ENCODE results near the gene B3GALT4. TPM values are rescaled to one million over a fixed set of nuclear protein-coding genes. Genes with fewer than 3 reads are reported as not detected.

B3GALT4 gene
- total RNA-seq, 1 experiment from 2014 or later: 1.9 TPM

- Histone ChIP-seq H4K20me1 (ENCODE audit: insufficient read depth) (peaks cover 19% of the 10 kb centered on the region), H2AFZ (ENCODE audit: low read depth, low read length, poor library complexity, severe bottlenecking) (peak overlapping the region; percentile 85), H3K9me2 (ENCODE audit: insufficient read depth) (no peaks in the 10 kb centered on the region), H3K9ac (ENCODE audit: low read length) (peak overlapping the region; percentile 98), H3K79me2 (ENCODE audit: insufficient read depth, low read length) (peaks cover 61% of the 10 kb centered on the region), H3K4me3 (replicated peaks in 1 of 2; ENCODE audit: low read depth in 1 of 2, low read length in 2 of 2) (peak overlapping the region; percentile 75 to 99), H3K27me3 (ENCODE audit: insufficient read depth, low read length) (no peaks in the 10 kb centered on the region), H3K4me2 (ENCODE audit: low read length) (peak overlapping the region; percentile 86), H3K4me1 (ENCODE audit: control insufficient read depth in 1 of 2, insufficient read depth in 2 of 2, low read length in 2 of 2) (peaks cover 26 to 41% of the 10 kb centered on the region in 2 experiments), H3K36me3 (ENCODE audit: control insufficient read depth in 1 of 2, insufficient read depth in 2 of 2, low read length in 2 of 2) (peaks cover 32 to 64% of the 10 kb centered on the region in 2 experiments), H3K9me3 (ENCODE audit: control insufficient read depth in 1 of 2, insufficient read depth in 1 of 2, low read depth in 1 of 2, low read length in 2 of 2) (no peaks in the 10 kb centered on the region), H3K27ac (ENCODE audit: low read depth, low read length) (peak overlapping the region; percentile 82)
- ChIA-PET RAD21 (ENCODE audit: low non-redundant PET in 1 of 2, low total read pairs in 2 of 2, uncharacterized antibody in 2 of 2, unreplicated experiment in 2 of 2) (no interaction called here), CTCF (interaction anchor here (0.8 to 1.3 kb wide), 4 partner anchors 10 to 23 kb away, joined by 3 to 5 read pairs (median 4); no protein-coding TSS in a partner anchor), POLR2A (interaction anchor here (0.7 to 2.2 kb wide), 11 partner anchors 11 to 301 kb away, joined by 3 to 24 read pairs (median 5); partner anchors contain the start of genes PFDN6, RGL2, RXRB and SLC39A7)
- ATAC-seq: peak; percentile 39
- TF ChIP-seq CBX3 (IDR thresholded peaks at IDR 0.05; ENCODE audit: low read depth) (no peak), SRF (IDR thresholded peaks at IDR 0.05; ENCODE audit: low read depth) (no peak), POLR2A (IDR thresholded peaks at IDR 0.05; ENCODE audit: borderline replicate concordance, extremely low read depth, insufficient read depth, insufficient read length) (no peak), ZFX (IDR thresholded peaks at IDR 0.05) (no peak), YY1 (IDR thresholded peaks at IDR 0.05; ENCODE audit: extremely low read depth, insufficient replicate concordance, low read depth, low read length) (no peak)
- no peak for DNase-seq (ENCODE audit: low read depth, low spot score)
- no TSS peak for BruUV-seq (replicated peaks)
- intact Hi-C loops (cut with micrococcal nuclease): no loop called here
Observed at GRCh38 chr6:33271117-33271467, 5.8 kb upstream of the B3GALT4 start.

- CTCF ChIA-PET: interaction anchor here (0.8 to 1.3 kb wide), 4 partner anchors 11 to 24 kb away, joined by 3 to 5 read pairs (median 4); no protein-coding TSS in a partner anchor
- H3K79me2 ChIP-seq (ENCODE audit: insufficient read depth, low read length): peaks cover 63% of the 10 kb centered on the region
- H3K4me3 ChIP-seq (replicated peaks in 1 of 2; ENCODE audit: low read depth in 1 of 2, low read length in 2 of 2): peak within 1 kb of the TSS; percentile 75 to 99
- H3K4me2 ChIP-seq (ENCODE audit: low read length): peak within 1 kb of the TSS; percentile 86
- ATAC-seq: peak; percentile 76
- H3K9me2 ChIP-seq (ENCODE audit: insufficient read depth): no peaks in the 10 kb centered on the region
- H3K27me3 ChIP-seq (ENCODE audit: insufficient read depth, low read length): no peaks in the 10 kb centered on the region
- peaks cover 22% of the 10 kb centered on the region for H4K20me1 ChIP-seq (ENCODE audit: insufficient read depth)
- BruUV-seq (replicated peaks): TSS peak; percentile 85
- peak; percentile 99 for DNase-seq (ENCODE audit: low read depth, low spot score)
- peaks cover 32 to 47% of the 10 kb centered on the region in 2 experiments for H3K4me1 ChIP-seq (ENCODE audit: control insufficient read depth in 1 of 2, insufficient read depth in 2 of 2, low read length in 2 of 2)
- peak; percentile 99 for TF ChIP-seq POLR2AphosphoS5 (IDR thresholded peaks at IDR 0.05; ENCODE audit: low read depth, low read length)
- TF ChIP-seq YY1 (IDR thresholded peaks at IDR 0.05; ENCODE audit: extremely low read depth, insufficient replicate concordance, low read depth, low read length): peak; percentile 91
- no peak for TF ChIP-seq ZNF274 (IDR thresholded peaks at IDR 0.05; ENCODE audit: low read depth, low read length)
- peak; percentile 98 for TF ChIP-seq POLR2A (IDR thresholded peaks at IDR 0.05; ENCODE audit: borderline replicate concordance, extremely low read depth, insufficient read depth, insufficient read length)
- peak; percentile 85 for TF ChIP-seq ZFX (IDR thresholded peaks at IDR 0.05)
- TF ChIP-seq ZBTB33 (IDR thresholded peaks at IDR 0.05; ENCODE audit: extremely low read depth, insufficient replicate concordance, low read length): peak; percentile 60
- no peak for TF ChIP-seq EZH2 (IDR thresholded peaks at IDR 0.05)
- H3K9ac ChIP-seq (ENCODE audit: low read length): peak within 1 kb of the TSS; percentile 98
- intact Hi-C loops (cut with micrococcal nuclease): no loop called here
- peaks cover 32 to 61% of the 10 kb centered on the region in 2 experiments for H3K36me3 ChIP-seq (ENCODE audit: control insufficient read depth in 1 of 2, insufficient read depth in 2 of 2, low read length in 2 of 2)
- H3K27ac ChIP-seq (ENCODE audit: low read depth, low read length): peak within 1 kb of the TSS; percentile 82
- H2AFZ ChIP-seq (ENCODE audit: low read depth, low read length, poor library complexity, severe bottlenecking): peak within 1 kb of the TSS; percentile 85
- RAD21 ChIA-PET (ENCODE audit: low non-redundant PET in 1 of 2, low total read pairs in 2 of 2, uncharacterized antibody in 2 of 2, unreplicated experiment in 2 of 2): no interaction called here
- no peaks in the 10 kb centered on the region for H3K9me3 ChIP-seq (ENCODE audit: control insufficient read depth in 1 of 2, insufficient read depth in 1 of 2, low read depth in 1 of 2, low read length in 2 of 2)
- POLR2A ChIA-PET: interaction anchor here (0.6 to 2.2 kb wide), 15 partner anchors 11 to 302 kb away, joined by 3 to 24 read pairs (median 4); partner anchors contain the start of genes PFDN6, RGL2, RXRB and SLC39A7
Observed at GRCh38 chr6:33271468-33272274, 5.3 kb upstream of the B3GALT4 start, which contains the start of the genes RPS18 and VPS52. TSS of gene RPS18 (plus strand) at chr6:33272075. CDS start at chr6:33272120, 45 bp downstream. TSS of gene VPS52 (minus strand) at chr6:33271876. CDS start at chr6:33271675, 201 bp downstream.

Data from HCT116 (cell line).